ENCODE measurements around the gene TPCN1. TPM values are rescaled to one million over a fixed set of nuclear protein-coding genes. Genes with fewer than 3 reads are reported as not detected.

The TPCN1 gene
- total and polyA plus RNA-seq, 2 experiments from 2014 or later = 13.4 to 24.2 TPM

DNA sequence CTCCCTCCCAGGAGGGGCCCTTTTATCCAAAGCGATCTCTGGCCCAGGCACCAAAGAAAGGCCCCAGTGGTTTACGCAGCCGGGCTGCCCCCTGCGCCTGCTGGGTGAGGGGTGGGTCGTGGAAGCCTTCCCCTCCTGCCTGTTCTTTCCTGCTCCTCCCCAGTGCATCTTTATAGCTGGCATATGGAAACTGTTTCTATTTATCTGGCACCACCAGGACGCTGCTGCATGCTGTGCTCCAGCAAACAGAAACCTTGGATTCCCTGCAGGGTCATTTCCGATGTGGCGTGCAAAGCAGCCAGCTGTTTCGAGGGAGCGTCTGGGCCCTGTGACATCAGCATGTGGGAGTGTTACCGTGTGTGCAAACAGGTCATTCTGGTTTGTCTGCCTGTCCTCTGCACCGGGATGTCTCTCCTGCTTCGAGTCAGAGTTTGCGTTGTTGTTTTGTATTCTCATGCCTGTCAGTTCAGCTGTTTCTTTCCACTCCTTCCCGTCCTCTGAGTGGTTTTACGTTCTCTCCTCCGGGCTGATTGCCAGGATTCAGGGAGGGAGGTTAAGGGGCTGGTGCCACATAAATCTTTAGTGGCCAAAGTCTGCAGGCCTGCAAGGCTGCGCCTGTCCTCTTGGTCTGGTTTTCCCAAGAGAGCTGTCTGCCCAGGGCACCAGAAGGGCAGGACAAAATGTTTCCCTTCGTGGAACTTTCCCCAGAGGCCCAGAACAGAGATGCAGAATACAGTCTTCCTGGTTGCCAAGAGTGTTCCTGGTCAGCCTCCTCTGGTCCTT, 24.6 kb downstream of the TPCN1 start:
- Histone ChIP-seq H3K9me3 (ENCODE audit: low read depth) (no peaks in the 10 kb centered on the region), H3K27me3 (no peaks in the 10 kb centered on the region), H3K36me3 (no peaks in the 10 kb centered on the region), H3K4me3 (no peak overlapping the region), H3K4me1 (ENCODE audit: low read depth) (no peaks in the 10 kb centered on the region), H3K27ac (no peak overlapping the region)
- peak in 1 of 2 donors; percentile 92 for DNase-seq (ENCODE audit: low read depth in 1 of 2, low spot score in 1 of 2)
- TF ChIP-seq, protein P1, sequence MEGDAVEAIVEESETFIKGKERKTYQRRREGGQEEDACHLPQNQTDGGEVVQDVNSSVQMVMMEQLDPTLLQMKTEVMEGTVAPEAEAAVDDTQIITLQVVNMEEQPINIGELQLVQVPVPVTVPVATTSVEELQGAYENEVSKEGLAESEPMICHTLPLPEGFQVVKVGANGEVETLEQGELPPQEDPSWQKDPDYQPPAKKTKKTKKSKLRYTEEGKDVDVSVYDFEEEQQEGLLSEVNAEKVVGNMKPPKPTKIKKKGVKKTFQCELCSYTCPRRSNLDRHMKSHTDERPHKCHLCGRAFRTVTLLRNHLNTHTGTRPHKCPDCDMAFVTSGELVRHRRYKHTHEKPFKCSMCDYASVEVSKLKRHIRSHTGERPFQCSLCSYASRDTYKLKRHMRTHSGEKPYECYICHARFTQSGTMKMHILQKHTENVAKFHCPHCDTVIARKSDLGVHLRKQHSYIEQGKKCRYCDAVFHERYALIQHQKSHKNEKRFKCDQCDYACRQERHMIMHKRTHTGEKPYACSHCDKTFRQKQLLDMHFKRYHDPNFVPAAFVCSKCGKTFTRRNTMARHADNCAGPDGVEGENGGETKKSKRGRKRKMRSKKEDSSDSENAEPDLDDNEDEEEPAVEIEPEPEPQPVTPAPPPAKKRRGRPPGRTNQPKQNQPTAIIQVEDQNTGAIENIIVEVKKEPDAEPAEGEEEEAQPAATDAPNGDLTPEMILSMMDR (IDR thresholded peaks at IDR 0.05; ENCODE audit: low read depth, low read length) = no peak

DNA sequence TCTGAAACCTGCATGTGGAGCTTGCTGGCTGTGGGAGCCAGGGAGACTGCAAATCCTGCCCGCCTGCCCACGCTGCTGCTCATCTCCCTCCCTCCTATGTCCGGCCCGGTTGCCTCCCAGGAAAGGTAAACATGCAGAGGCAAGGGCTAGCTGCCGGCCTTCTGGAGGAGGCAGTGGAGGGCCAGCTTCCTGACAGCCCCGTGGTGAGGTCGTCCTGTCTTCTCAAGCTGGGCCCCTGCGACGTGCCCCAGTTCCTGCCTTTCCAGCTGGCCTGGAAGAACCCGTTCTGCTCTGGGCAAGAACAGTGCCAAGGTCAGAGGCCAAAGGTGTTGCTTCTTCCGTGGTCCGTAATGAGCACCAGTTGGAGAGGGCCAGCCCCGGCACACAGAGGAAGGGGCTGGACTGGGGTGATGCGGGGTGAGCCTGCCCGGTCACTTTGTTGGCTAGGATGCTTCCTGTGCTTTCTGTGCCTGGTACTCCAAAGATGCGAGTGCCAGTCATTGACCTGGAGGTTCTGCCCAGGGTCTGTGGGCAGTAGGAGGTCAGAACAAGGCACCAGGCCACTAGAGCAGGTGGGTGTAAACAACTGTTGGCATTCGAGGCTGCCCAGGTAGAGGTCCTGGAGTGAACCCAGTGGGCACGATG, 25.3 kb downstream of the TPCN1 start:
- Histone ChIP-seq H3K27me3 (no peaks in the 10 kb centered on the region), H3K36me3 (no peaks in the 10 kb centered on the region), H3K4me1 (ENCODE audit: low read depth) (no peaks in the 10 kb centered on the region), H3K27ac (no peak overlapping the region), H3K9me3 (ENCODE audit: low read depth) (no peaks in the 10 kb centered on the region), H3K4me3 (no peak overlapping the region)
- TF ChIP-seq, protein P1 (IDR thresholded peaks at IDR 0.05; ENCODE audit: low read depth, low read length) = no peak
- DNase-seq (ENCODE audit: low read depth in 1 of 2, low spot score in 1 of 2) = no peak

GRCh38 chr12:113247123-113248050, 26.1 kb downstream of the TPCN1 start:
- Histone ChIP-seq H3K36me3 (no peaks in the 10 kb centered on the region), H3K4me1 (ENCODE audit: low read depth) (no peaks in the 10 kb centered on the region), H3K9me3 (ENCODE audit: low read depth) (no peaks in the 10 kb centered on the region), H3K27ac (no peak overlapping the region), H3K4me3 (no peak overlapping the region), H3K27me3 (no peaks in the 10 kb centered on the region)
- TF ChIP-seq, protein P1 (IDR thresholded peaks at IDR 0.05; ENCODE audit: low read depth, low read length) = no peak
- DNase-seq (ENCODE audit: low read depth in 1 of 2, low spot score in 1 of 2) = no peak

DNA sequence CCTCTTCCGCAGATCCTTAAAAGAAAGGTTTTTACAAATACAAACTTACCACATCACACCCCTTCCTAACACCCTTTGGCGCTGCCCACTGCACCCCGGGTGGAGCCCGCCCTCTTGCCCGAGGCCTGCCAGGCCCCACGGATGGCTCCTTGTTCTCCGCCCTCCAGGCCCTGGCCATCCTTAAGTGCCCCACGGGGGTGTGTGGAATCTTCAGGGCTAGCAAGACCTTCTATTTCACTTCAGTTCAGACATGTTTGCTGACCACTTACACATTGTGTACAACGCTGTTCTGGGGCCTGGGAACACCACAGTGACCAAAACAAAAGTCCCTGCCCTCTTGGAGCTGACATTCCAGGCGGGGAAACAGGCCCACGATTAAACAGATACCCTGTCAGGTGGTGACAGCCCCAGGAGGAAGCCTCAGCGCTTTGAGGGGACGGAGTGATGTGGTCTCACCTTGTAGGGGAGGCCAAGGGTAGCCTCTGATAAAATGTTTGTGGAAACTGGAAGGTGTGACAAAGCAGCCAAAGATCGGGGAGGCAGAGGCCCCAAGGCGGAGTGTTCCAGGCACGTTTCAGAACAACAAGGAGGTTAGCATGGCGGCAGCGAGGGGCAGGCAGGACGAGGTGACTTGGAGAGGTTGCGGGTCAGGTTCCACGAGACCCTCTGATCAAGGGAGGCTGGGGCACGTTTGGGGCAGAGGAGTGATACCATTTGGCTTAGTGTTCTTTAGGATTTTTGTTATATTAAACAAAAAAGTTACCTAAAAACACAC, 27.0 kb downstream of the TPCN1 start:
- Histone ChIP-seq H3K27me3 (no peaks in the 10 kb centered on the region), H3K36me3 (no peaks in the 10 kb centered on the region), H3K4me3 (no peak overlapping the region), H3K9me3 (ENCODE audit: low read depth) (no peaks in the 10 kb centered on the region), H3K4me1 (ENCODE audit: low read depth) (no peaks in the 10 kb centered on the region), H3K27ac (no peak overlapping the region)
- no peak for DNase-seq (ENCODE audit: low read depth in 1 of 2, low spot score in 1 of 2)
- TF ChIP-seq, protein P1 (IDR thresholded peaks at IDR 0.05; ENCODE audit: low read depth, low read length) = no peak

All from cardiac muscle cell (in vitro differentiated cells and primary cell).